NCI-H2029 (cell line): ENCODE measurements around the gene ABCC12.
"Not testable (repeated sequence)": the region's sequence is repeated elsewhere in the genome, so short reads cannot be mapped to it uniquely, and the experiment has no call there.

ENCODE experiments used
- DNase-seq: peaks from one replicate; lab custom pipeline; 2025; lab: John Stamatoyannopoulos, UW

Gene ABCC12

GRCh38 chr16:48155926-48156789, at the start of gene ABCC12:
TSS of gene ABCC12 (minus strand) at chr16:48155993. CDS start at chr16:48146424, 9,569 bp downstream.
- no peak for DNase-seq

GRCh38 chr16:48204825-48205151, 49.0 kb upstream of the ABCC12 start:
- DNase-seq: no peak

- DNase-seq: no peak
Observed at GRCh38 chr16:48203974-48204824, 48.4 kb upstream of the ABCC12 start.

GRCh38 chr16:48201515-48202201, 45.9 kb upstream of the ABCC12 start:
- no peak for DNase-seq

DNA sequence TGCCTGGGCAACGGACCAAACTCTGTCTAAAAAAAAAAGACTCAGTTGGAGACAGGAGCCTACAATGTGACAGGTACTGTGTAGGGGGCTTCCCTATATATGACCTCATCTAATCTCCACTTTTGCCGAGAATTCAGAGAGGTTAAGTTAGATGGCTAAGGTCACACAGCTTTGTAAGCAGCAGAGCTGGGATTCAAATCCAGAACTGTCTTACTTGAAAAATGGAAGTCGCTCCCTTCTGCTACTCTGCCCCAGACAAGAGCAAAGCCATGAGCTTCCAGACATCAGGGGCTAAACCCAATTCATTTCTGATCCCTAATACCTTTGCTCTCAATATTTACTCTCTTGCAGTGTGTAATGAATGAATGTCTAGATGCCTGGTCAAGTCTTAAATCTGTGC, 41.5 kb upstream of the ABCC12 start:
- no peak for DNase-seq

GRCh38 chr16:48194828-48195556, 39.2 kb upstream of the ABCC12 start:
- DNase-seq: peak; percentile 17

DNA sequence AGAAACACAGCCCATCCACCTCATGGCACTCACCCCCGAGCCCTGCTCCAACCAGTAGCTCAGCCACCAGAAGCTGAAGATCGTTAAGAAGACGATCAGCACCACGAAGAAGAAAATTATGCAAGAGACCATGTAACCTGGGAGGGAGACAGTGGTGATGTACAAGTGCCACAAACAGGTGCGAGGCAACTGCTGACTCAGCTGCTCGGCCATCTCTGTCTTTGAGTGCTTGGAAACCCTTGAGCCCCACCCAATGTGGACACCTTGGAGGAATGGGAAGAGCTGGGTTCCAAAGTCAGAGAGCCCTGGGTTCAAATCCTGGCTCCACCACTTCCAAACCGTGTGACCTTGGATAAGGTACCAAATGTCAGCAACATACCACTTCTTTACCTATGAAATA, 38.1 kb upstream of the ABCC12 start:
- DNase-seq: no peak

- DNase-seq: no peak
Observed at GRCh38 chr16:48188449-48189102, 32.8 kb upstream of the ABCC12 start.

GRCh38 chr16:48187779-48188178, 32.0 kb upstream of the ABCC12 start:
- DNase-seq: no peak

DNA sequence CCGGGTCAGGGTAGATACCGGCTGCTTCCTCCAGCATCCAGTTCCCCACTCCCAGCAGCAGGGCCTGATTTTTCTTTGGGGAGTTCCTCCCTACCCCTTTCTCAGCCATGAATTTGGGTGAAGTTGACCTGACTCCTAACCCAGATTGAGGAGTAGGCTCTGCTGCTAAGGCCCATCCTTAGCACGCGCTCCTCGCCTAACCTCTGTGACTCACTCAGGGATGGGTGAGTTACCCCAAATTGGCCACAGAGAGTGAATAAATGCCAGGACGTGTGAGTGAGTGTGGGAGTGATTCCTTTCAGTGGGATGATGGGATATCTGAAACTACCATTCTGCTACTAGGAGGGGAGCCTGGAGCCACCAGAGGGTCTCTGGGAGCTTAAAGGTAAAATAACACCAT, 28.9 kb upstream of the ABCC12 start:
- DNase-seq: no peak

DNA sequence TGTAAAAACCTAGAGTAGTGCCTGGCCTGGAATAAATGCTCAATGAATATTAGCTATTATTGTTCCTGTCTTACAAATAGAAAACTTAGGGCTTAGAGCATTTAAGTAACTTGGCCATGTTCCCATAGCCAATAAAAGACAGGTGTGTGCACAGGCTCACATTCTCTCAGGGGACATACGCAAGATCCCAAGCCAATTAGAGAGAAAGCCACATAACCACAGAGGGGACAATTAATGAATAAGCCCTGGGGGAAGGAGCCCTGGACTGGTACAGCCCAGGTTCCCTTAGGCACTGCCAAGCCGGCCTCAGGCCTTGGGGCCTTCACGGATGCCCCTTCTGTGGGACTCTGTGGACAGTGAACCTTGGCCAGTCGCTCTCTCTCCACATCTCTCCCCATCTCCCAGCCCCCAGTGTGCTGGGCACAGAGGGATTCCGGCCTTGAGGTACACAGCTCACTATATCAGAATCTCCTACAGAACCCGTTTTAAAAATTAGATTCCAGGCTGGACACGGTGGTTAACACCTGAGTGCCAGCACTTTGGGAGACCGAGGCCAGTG, 27.3 kb upstream of the ABCC12 start:
- DNase-seq: peak; percentile 40

- not testable (repeated sequence) for DNase-seq
Observed at GRCh38 chr16:48181746-48182520, 26.1 kb upstream of the ABCC12 start.

- DNase-seq: no peak
Observed at GRCh38 chr16:48180868-48181480, 25.2 kb upstream of the ABCC12 start.

GRCh38 chr16:48176635-48177408, 21.0 kb upstream of the ABCC12 start:
- no peak for DNase-seq

GRCh38 chr16:48173889-48174288, 18.1 kb upstream of the ABCC12 start:
- no peak for DNase-seq

DNA sequence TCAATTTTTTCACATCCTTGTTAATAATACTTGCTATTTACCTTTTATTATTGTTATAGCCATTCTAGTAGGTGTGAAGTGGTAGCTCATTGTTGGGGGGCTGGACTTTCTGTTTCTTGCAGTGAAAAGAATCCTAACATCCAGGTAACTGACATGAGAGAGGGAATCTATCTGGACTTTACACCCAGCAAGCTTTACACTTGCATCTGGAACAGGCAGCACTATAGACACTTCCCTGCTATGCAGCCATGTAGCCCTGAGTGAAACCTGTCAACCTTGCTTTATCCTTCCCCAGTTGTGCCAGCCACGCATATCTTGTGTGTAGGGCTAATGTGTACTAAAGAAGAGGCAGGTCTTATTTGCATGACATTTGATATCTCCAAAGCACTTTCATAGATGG, 16.9 kb upstream of the ABCC12 start:
- DNase-seq: no peak

GRCh38 chr16:48169896-48170295, 14.1 kb upstream of the ABCC12 start:
- no peak for DNase-seq

- DNase-seq: no peak
Observed at GRCh38 chr16:48168075-48168474, 12.3 kb upstream of the ABCC12 start.

- DNase-seq: not testable (repeated sequence)
Observed at GRCh38 chr16:48166617-48167016, 10.8 kb upstream of the ABCC12 start.
